ENCODE data around the gene CD84.
"Not testable (repeated sequence)": the region's sequence is repeated elsewhere in the genome, so short reads cannot be mapped to it uniquely, and the experiment has no call there.

CD84 gene

DNA sequence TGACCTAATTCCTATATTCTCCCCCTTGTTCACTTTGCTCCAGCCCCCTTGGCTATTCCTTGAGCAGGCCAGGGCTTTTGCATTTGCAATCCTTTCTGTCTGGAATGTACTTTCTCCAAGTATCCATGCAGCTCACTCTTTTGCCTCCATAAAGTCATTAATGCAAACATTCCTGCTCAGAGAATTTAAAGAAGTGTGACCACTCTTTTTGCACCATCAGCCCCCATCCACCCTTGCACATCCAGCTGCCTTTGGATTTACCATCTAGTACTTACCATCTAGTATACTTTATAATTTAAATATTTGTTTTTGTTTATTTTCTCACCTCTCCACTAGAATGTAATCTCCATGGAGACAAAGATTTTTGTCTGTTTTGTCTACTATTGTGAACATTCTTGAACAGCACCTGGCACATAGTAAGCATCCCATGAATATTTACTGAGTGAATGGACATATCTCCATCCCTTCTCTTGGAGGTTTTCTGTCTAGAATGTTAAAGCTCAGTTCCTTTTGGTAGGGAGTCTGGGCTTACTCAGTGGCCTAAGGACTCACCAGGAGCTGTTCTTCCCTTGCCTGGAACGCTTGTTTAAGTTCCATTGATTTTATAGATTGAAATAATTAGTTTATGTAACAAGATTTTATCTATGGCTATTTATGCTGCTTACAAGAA, 78.8 kb downstream of the CD84 start:
- no peak overlapping the region for H2AFZ ChIP-seq (ENCODE audit: low read depth, low read length)
- DNase-seq, result no peak
- no peak overlapping the region for H3K27ac ChIP-seq (ENCODE audit: low read length, poor library complexity, severe bottlenecking)
- peaks cover 4% of the 10 kb centered on the region for H3K9me3 ChIP-seq (ENCODE audit: control insufficient read depth, low read length)
- H2BK5ac ChIP-seq (ENCODE audit: low read depth, low read length, poor library complexity, severe bottlenecking), result no peak overlapping the region
- H3K18ac ChIP-seq (ENCODE audit: low read depth in 1 of 2, low read length in 2 of 2), result no peak overlapping the region
- no peak overlapping the region for H2AK5ac ChIP-seq (ENCODE audit: low read length, severe bottlenecking)
- no peaks in the 10 kb centered on the region for H3K4me1 ChIP-seq (ENCODE audit: control insufficient read depth, insufficient read depth, low read depth, low read length)
- no peaks in the 10 kb centered on the region for H3K79me1 ChIP-seq (replicated peaks; ENCODE audit: low read length, poor library complexity, severe bottlenecking)
- H2BK15ac ChIP-seq (ENCODE audit: low read depth, poor library complexity, severe bottlenecking), result no peak overlapping the region
- H3K4me2 ChIP-seq (ENCODE audit: low read length, poor library complexity, severe bottlenecking), result no peak overlapping the region
- H3K23ac ChIP-seq (ENCODE audit: low read length in 2 of 2), result no peak overlapping the region
- H3K4me3 ChIP-seq (ENCODE audit: insufficient read depth in 1 of 2, low read depth in 1 of 2, low read length in 2 of 2), result no peak overlapping the region
- no peak overlapping the region for H3K14ac ChIP-seq (ENCODE audit: low read length in 2 of 2)
- H3K9ac ChIP-seq (ENCODE audit: low read length), result no peak overlapping the region
- no peak overlapping the region for H2BK120ac ChIP-seq (ENCODE audit: low read depth, low read length)
- H4K91ac ChIP-seq (ENCODE audit: low read length), result no peak overlapping the region
- H3K4ac ChIP-seq (ENCODE audit: low read depth in 1 of 2, low read length in 2 of 2), result no peak overlapping the region
- peaks cover 0 to 5% of the 10 kb centered on the region in 2 experiments for H3K27me3 ChIP-seq (ENCODE audit: control insufficient read depth in 1 of 2, insufficient read depth in 1 of 2, low read length in 2 of 2)
- no peak overlapping the region for H4K8ac ChIP-seq (ENCODE audit: low read length)
- 0% methylated on average over 1 of the region's 1 CpG for WGBS
- no peaks in the 10 kb centered on the region for H3K36me3 ChIP-seq (ENCODE audit: control insufficient read depth in 1 of 2, insufficient read depth in 2 of 2, low read depth in 1 of 2, low read length in 2 of 2)
- no peak overlapping the region for H2BK12ac ChIP-seq (ENCODE audit: low read length in 2 of 2)

DNA sequence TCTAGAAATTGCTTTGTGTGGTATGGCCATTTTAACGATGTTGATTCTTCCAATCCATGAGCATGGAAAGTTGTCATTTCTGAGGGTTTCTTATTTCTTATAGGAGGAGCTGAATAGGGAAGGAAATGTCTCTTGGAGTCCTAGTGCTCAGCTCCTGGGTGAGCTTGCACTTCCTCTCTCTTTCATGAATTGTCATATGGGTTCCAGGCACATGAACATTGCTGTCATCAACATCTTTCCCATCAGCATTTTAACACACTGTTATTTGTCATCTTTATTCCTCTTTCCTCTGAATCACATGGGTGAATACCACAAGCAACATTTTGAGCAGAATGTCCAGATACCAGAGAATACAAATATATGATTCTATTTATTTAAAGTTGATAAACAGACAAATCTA, 79.7 kb downstream of the CD84 start:
- H2BK15ac ChIP-seq (ENCODE audit: low read depth, poor library complexity, severe bottlenecking), result no peak overlapping the region
- H3K4me1 ChIP-seq (ENCODE audit: control insufficient read depth, insufficient read depth, low read depth, low read length), result no peaks in the 10 kb centered on the region
- no peaks in the 10 kb centered on the region for H3K79me1 ChIP-seq (replicated peaks; ENCODE audit: low read length, poor library complexity, severe bottlenecking)
- H4K8ac ChIP-seq (ENCODE audit: low read length), result no peak overlapping the region
- H3K4me3 ChIP-seq (ENCODE audit: insufficient read depth in 1 of 2, low read depth in 1 of 2, low read length in 2 of 2), result no peak overlapping the region
- no peak overlapping the region for H4K91ac ChIP-seq (ENCODE audit: low read length)
- H2BK120ac ChIP-seq (ENCODE audit: low read depth, low read length), result no peak overlapping the region
- no peak overlapping the region for H2AK5ac ChIP-seq (ENCODE audit: low read length, severe bottlenecking)
- H3K27ac ChIP-seq (ENCODE audit: low read length, poor library complexity, severe bottlenecking), result no peak overlapping the region
- H3K36me3 ChIP-seq (ENCODE audit: control insufficient read depth in 1 of 2, insufficient read depth in 2 of 2, low read depth in 1 of 2, low read length in 2 of 2), result no peaks in the 10 kb centered on the region
- 70% methylated on average over 1 of the region's 1 CpG for WGBS
- H3K18ac ChIP-seq (ENCODE audit: low read depth in 1 of 2, low read length in 2 of 2), result no peak overlapping the region
- DNase-seq, result no peak
- H2BK5ac ChIP-seq (ENCODE audit: low read depth, low read length, poor library complexity, severe bottlenecking), result no peak overlapping the region
- no peak overlapping the region for H3K23ac ChIP-seq (ENCODE audit: low read length in 2 of 2)
- no peak overlapping the region for H2BK12ac ChIP-seq (ENCODE audit: low read length in 2 of 2)
- no peak overlapping the region for H2AFZ ChIP-seq (ENCODE audit: low read depth, low read length)
- H3K27me3 ChIP-seq (ENCODE audit: control insufficient read depth in 1 of 2, insufficient read depth in 1 of 2, low read length in 2 of 2), result peaks cover 0 to 5% of the 10 kb centered on the region in 2 experiments
- H3K4me2 ChIP-seq (ENCODE audit: low read length, poor library complexity, severe bottlenecking), result no peak overlapping the region
- no peak overlapping the region for H3K9ac ChIP-seq (ENCODE audit: low read length)
- peaks cover 4% of the 10 kb centered on the region for H3K9me3 ChIP-seq (ENCODE audit: control insufficient read depth, low read length)
- H3K14ac ChIP-seq (ENCODE audit: low read length in 2 of 2), result no peak overlapping the region
- no peak overlapping the region for H3K4ac ChIP-seq (ENCODE audit: low read depth in 1 of 2, low read length in 2 of 2)

DNA sequence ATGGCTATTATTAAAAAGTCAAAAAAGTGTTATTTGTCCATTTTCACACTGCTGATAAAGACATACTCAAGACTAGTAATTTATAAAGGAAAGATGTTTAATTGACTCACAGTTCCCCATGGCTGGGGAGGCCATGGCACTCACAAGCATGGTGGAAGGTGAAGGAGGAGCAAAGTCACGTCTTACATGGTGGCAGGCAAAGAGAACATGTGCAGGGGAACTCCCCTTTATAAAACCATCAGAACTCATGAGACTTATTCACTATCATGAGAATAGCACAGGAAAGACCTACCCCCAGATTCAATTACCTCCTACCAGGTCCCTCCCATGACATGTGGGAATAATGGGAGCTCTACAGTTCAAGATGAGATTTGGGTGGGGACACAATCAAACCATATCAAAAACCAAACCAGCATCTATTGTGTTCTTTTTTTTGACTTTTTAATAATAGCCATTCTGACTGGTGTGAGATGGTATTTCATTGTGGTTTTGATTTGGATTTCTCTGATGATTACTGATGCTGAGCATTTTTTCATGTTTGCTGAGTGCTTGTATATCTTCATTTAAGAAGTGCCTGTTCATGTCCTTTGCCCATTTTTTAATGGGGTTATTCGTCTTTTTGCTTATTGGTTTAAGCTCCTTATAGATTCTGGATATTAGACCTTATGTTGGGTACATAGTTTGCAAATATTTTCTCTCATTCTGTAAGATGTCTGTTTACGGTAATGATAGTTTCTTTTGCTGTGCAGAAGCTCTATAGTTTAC, 80.8 kb downstream of the CD84 start:
- DNase-seq; H3K27ac ChIP-seq (ENCODE audit: low read length, poor library complexity, severe bottlenecking); H2BK120ac ChIP-seq (ENCODE audit: low read depth, low read length); H3K4ac ChIP-seq (ENCODE audit: low read depth in 1 of 2, low read length in 2 of 2); H3K9ac ChIP-seq (ENCODE audit: low read length); H2BK5ac ChIP-seq (ENCODE audit: low read depth, low read length, poor library complexity, severe bottlenecking); H3K18ac ChIP-seq (ENCODE audit: low read depth in 1 of 2, low read length in 2 of 2); H3K36me3 ChIP-seq (ENCODE audit: control insufficient read depth in 1 of 2, insufficient read depth in 2 of 2, low read depth in 1 of 2, low read length in 2 of 2); H3K9me3 ChIP-seq (ENCODE audit: control insufficient read depth, low read length); H2AK5ac ChIP-seq (ENCODE audit: low read length, severe bottlenecking); H3K79me1 ChIP-seq (replicated peaks; ENCODE audit: low read length, poor library complexity, severe bottlenecking); H2BK12ac ChIP-seq (ENCODE audit: low read length in 2 of 2); H2AFZ ChIP-seq (ENCODE audit: low read depth, low read length); H4K91ac ChIP-seq (ENCODE audit: low read length); H3K27me3 ChIP-seq (ENCODE audit: control insufficient read depth in 1 of 2, insufficient read depth in 1 of 2, low read length in 2 of 2); H4K8ac ChIP-seq (ENCODE audit: low read length); H3K4me3 ChIP-seq (ENCODE audit: insufficient read depth in 1 of 2, low read depth in 1 of 2, low read length in 2 of 2); H3K4me2 ChIP-seq (ENCODE audit: low read length, poor library complexity, severe bottlenecking); H3K4me1 ChIP-seq (ENCODE audit: control insufficient read depth, insufficient read depth, low read depth, low read length); H2BK15ac ChIP-seq (ENCODE audit: low read depth, poor library complexity, severe bottlenecking); H3K23ac ChIP-seq (ENCODE audit: low read length in 2 of 2); H3K14ac ChIP-seq (ENCODE audit: low read length in 2 of 2): not testable (repeated sequence)
- 65% methylated on average over 3 of the region's 3 CpGs for WGBS

DNA sequence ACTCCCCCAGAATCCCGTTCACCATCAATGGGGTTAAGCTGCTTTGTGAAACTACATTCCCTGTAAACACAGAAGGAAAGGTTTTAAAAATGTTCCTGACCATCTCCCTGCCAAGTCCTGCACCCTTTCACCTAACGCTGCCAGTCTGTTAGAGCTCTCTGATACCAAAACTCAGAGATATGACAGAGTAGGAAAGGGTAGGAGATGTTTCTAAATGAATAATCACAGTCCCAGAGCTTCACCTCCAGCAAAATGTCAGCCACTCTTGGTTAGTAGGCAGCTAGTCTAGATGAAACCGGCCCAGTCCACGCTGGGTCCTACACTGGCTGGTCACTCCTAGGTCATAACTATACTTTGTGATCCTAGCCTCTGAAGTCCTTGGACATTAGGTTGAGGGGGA, 83.0 kb downstream of the CD84 start:
- no peaks in the 10 kb centered on the region for H3K27me3 ChIP-seq (ENCODE audit: control insufficient read depth in 1 of 2, insufficient read depth in 1 of 2, low read length in 2 of 2)
- no peaks in the 10 kb centered on the region for H3K4me1 ChIP-seq (ENCODE audit: control insufficient read depth, insufficient read depth, low read depth, low read length)
- H2BK5ac ChIP-seq (ENCODE audit: low read depth, low read length, poor library complexity, severe bottlenecking), result no peak overlapping the region
- no peaks in the 10 kb centered on the region for H3K36me3 ChIP-seq (ENCODE audit: control insufficient read depth in 1 of 2, insufficient read depth in 2 of 2, low read depth in 1 of 2, low read length in 2 of 2)
- H3K4ac ChIP-seq (ENCODE audit: low read depth in 1 of 2, low read length in 2 of 2), result no peak overlapping the region
- H3K27ac ChIP-seq (ENCODE audit: low read length, poor library complexity, severe bottlenecking), result no peak overlapping the region
- no peak overlapping the region for H3K4me2 ChIP-seq (ENCODE audit: low read length, poor library complexity, severe bottlenecking)
- H3K14ac ChIP-seq (ENCODE audit: low read length in 2 of 2), result no peak overlapping the region
- H3K9me3 ChIP-seq (ENCODE audit: control insufficient read depth, low read length), result no peaks in the 10 kb centered on the region
- no peak overlapping the region for H2AFZ ChIP-seq (ENCODE audit: low read depth, low read length)
- no peak overlapping the region for H2BK12ac ChIP-seq (ENCODE audit: low read length in 2 of 2)
- H2AK5ac ChIP-seq (ENCODE audit: low read length, severe bottlenecking), result no peak overlapping the region
- no peak overlapping the region for H3K18ac ChIP-seq (ENCODE audit: low read depth in 1 of 2, low read length in 2 of 2)
- no peaks in the 10 kb centered on the region for H3K79me1 ChIP-seq (replicated peaks; ENCODE audit: low read length, poor library complexity, severe bottlenecking)
- no peak overlapping the region for H2BK120ac ChIP-seq (ENCODE audit: low read depth, low read length)
- WGBS, result 78% methylated on average over 3 of the region's 4 CpGs
- no peak overlapping the region for H2BK15ac ChIP-seq (ENCODE audit: low read depth, poor library complexity, severe bottlenecking)
- DNase-seq, result no peak
- no peak overlapping the region for H4K8ac ChIP-seq (ENCODE audit: low read length)
- no peak overlapping the region for H4K91ac ChIP-seq (ENCODE audit: low read length)
- H3K23ac ChIP-seq (ENCODE audit: low read length in 2 of 2), result no peak overlapping the region
- H3K9ac ChIP-seq (ENCODE audit: low read length), result no peak overlapping the region
- H3K4me3 ChIP-seq (ENCODE audit: insufficient read depth in 1 of 2, low read depth in 1 of 2, low read length in 2 of 2), result no peak overlapping the region
